GM23248 (cell line): ENCODE measurements around the gene KCNK17.

Source experiments
- EZH2 ChIP-seq: fragments of 200-600 bp; sonication (generic); IDR thresholded peaks from 2 replicates; pipeline ENCODE4 v1.6.1; 2018; ENCODE audit warnings: antibody characterized with exemption, mild to moderate bottlenecking; ENCODE audit not compliant: insufficient read depth, poor library complexity, severe bottlenecking
- EZH2phosphoT487 ChIP-seq: fragments of 200-600 bp; sonication (generic); IDR thresholded peaks from 2 replicates; pipeline ENCODE4 v1.6.1; 2018; ENCODE audit warnings: antibody characterized with exemption, moderate library complexity, mild to moderate bottlenecking, low read depth; ENCODE audit not compliant: insufficient read depth

GRCh38 chr6:39274903-39275302 lies 39.3 kb downstream of the KCNK17 start:
- TF ChIP-seq EZH2phosphoT487, result no peak
- no peak for TF ChIP-seq EZH2
